HG03280 (cell line): ENCODE results near the gene EIF1.
"Not testable (repeated sequence)": the region's sequence is repeated elsewhere in the genome, so short reads cannot be mapped to it uniquely, and the experiment has no call there.

Experiments
- ATAC-seq: cut with Tn5 transposase; IDR thresholded peaks from one replicate; pipeline ENCODE4 v1.9.1; 2021; ENCODE audit warnings: mild to moderate bottlenecking, moderate library complexity; ENCODE audit not compliant: unreplicated experiment

EIF1 gene

DNA sequence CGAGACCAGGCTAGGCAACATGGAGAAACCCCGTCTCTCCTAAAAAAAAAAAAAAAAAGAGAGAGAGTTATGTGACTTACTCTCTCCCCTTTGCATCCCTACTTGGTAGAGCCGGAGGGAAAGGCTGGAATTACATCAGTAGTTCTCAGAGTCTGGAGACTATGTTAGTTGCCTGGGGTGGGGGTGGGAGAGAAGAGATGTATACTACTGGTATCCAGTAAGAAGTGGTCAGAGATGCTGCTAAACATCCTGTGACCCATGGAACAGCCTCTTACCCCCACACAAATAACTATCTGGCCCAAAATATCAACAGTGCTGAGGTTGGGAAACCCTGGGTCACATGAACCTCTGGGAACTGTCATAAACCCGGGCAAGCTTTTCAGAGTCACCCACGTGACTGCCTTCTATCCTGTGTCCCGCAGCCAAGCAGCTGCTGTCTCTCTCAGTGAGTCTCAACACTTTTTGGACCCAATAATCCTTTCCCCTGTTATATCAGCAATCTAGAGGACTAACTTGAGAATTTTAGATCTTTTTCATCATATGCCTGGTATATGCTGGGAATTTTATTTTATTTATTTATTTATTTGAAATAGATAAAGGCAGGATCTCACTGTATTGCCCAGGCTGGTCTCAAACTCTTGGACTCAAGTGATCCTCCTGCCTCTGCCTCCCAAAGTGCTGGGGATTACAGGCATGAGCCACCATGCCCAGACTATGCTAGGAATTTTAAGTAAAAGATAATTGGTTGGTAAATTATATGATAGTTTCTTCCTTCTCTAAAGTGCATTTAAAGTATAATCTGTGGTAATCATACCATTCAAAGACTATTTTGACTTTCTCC lies 8.7 kb downstream of the EIF1 start:
- ATAC-seq = no peak

- not testable (repeated sequence) for ATAC-seq
Observed at GRCh38 chr17:41700843-41701242, 12.2 kb downstream of the EIF1 start.

GRCh38 chr17:41702712-41703111 lies 14.0 kb downstream of the EIF1 start:
- no peak for ATAC-seq

DNA sequence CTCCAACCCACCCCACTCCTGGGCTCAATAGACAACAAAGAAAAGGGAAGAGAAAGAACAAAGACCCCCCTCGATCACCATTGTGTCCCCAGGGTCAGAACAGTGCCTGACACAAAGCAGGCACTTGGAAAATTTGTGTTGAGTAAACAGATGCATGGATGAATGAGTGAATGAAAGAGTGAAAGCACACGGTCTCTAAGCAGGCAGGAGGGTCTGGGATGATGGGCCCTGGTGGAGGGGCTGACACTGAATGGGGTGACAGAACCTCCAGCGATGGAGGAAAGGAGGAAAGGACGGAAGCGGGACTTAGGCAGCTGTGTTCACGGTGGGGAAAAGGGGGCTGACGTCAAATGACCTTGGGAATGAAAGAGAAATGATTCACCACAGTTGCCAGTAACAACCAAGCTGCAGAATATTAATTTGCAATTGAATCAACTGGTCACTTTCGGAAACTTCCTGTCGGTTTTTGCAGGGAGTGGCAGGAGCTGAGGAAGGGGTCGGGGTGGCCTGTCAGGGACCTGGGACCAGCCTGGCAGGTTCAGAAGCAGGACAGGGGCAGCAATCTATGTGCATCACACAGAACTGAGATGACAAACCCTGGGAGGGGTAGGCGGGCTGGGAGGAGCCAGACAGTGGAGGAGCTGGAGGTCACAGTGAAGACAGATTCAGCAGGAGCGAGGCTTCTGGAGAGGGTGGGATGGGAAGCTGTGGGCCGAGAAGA lies 16.7 kb downstream of the EIF1 start:
- no peak for ATAC-seq

- no peak for ATAC-seq
Observed at GRCh38 chr17:41707803-41708669, 19.4 kb downstream of the EIF1 start.

GRCh38 chr17:41710472-41711090 lies 21.9 kb downstream of the EIF1 start:
- ATAC-seq = no peak

DNA sequence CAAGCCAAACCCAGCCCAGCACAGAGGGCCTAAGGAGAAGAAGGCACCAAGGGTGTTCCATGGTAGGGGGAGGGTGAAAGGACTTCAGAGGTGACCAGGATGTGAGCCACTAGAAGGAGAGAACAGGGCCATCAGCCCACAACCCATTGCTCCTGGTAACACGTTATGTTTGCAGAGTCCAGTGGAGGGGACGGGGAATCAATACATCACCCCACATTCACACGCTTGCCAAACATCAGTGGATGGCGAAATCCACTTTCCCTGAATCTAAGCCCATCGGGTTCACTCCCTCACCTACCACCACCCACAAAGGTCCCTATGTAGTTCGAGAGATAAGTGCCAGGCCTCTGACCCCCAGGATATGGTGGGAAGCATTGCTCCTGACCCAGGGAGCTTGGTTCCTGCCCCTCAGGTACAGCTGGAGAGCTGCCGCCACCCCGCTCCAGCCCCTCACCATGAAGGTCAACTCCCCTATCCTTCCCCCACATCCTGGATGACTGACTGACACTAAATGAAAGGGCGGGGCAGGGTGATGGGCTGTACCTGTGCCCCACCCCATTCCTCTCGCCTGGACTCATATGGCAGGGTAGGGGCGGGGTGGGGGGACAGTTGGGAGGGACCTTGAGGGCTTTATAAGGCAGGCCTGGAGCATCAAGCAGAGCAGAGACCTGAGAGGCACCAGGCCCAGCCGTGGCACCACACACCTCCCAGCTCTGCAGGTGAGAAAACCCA lies 23.1 kb downstream of the EIF1 start, which contains the start of gene GAST:
Gene GAST (plus strand): TSS at position 663 of the 732 bp plus-strand sequence. CDS start 3,106 bp downstream, outside the sequence.
- no peak for ATAC-seq

- ATAC-seq = no peak
Observed at GRCh38 chr17:41717408-41718286, 29.0 kb downstream of the EIF1 start.

DNA sequence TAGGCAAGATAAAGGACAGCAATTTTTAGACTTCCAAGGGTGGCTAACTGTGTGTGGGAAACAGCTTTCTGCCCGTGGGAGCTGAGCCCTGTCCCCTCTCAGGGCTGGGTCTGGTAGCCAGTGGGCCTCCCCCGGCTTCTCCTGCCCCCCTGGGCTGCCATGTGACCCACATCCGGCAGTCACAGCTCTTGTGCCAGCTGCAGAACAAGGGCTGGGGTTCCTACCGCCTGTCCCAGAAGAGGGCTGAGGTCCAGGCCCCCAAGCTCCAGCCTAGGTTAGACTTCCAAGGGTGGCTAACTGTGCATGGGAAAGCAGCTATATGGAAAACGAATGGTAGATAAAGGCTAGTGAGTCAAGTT lies 29.6 kb downstream of the EIF1 start:
- no peak for ATAC-seq

- ATAC-seq = no peak
Observed at GRCh38 chr17:41722231-41722630, 33.5 kb downstream of the EIF1 start.

DNA sequence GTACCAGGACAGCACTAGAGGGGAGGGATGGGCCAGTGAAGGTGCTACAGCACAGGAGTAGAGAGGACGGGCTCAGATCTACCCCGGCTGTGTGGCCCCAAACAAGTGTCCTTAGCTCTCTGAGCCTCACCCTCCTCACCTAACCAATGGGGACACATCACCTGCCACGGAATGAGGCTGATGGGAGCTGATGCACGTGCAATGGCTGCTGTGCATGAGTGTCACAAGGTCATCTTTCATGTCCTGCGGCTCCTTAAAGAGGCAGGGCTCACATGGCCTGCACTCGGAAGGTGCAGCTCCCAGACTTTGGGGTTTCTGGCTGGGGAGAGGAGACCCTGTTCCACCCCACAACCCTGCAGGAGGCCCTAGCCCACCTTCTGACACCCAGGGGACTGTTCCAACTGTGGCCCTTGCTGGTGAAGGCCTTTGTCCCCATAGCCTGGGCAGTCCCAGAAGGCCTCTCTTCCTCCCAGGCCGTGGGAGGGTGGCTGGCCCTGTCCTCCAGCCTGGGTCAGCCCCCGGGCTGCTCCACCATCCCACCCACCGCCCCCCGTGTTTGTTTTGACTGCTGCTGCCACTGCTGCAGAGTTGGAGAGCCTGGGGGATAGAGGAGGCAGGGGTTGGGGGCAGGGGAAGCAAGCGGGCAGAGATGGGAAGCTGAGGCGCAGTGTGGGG lies 35.3 kb downstream of the EIF1 start:
- no peak for ATAC-seq

GRCh38 chr17:41724476-41725050 lies 35.9 kb downstream of the EIF1 start:
- no peak for ATAC-seq

GRCh38 chr17:41725134-41725533 lies 36.4 kb downstream of the EIF1 start:
- ATAC-seq = no peak

- no peak for ATAC-seq
Observed at GRCh38 chr17:41728056-41728455, 39.4 kb downstream of the EIF1 start.

DNA sequence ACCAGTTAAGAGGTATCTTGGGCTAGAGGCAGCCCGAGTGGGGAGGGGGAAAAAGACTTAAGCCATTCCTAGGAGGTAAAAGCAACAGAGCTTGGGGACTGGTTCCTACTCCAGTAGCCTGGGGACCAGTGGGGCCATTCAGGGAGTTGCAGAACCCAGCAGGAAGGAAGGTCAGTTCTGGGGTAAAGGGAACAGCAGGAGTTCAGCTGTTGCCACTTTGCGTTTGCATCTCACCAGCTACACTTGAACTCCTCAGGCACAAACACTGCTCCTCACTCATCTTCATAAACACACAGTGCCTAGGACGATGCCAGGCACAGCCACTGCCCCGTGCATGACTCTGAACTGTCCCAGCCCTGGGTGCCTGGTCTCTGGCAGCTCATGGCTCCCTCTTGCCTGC lies 41.8 kb downstream of the EIF1 start:
- ATAC-seq = no peak

- ATAC-seq = no peak
Observed at GRCh38 chr17:41731836-41732235, 43.2 kb downstream of the EIF1 start.

- no peak for ATAC-seq
Observed at GRCh38 chr17:41733348-41734138, 44.9 kb downstream of the EIF1 start.
